ENCODE results near the gene UGT1A9.
"Not testable (repeated sequence)": the region's sequence is repeated elsewhere in the genome, so short reads cannot be mapped to it uniquely, and the experiment has no call there.

The UGT1A9 gene

GRCh38 chr2:233680361-233681045 lies 8.8 kb downstream of the UGT1A9 start:
- no peak for DNase-seq (ENCODE audit: low read depth)

DNA sequence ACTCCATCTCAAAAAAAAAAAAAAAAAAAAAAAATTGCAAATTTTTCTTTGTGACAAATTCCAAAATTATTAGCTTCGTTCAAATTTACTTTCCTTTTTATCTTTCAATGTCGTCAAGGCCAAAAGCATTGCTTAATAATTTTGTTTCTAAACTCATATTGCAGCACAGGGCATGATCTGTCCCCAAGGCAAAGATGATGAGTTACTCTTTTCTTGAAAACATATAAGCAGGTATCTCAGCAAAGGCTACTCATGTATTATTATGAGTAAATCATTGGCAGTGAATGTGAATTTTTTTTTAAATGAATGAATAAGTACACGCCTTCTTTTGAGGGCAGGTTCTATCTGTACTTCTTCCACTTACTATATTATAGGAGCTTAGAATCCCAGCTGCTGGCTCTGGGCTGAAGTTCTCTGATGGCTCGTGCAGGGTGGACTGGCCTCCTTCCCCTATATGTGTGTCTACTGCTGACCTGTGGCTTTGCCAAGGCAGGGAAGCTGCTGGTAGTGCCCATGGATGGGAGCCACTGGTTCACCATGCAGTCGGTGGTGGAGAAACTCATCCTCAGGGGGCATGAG lies 9.9 kb downstream of the UGT1A9 start, which contains the start of gene UGT1A7:
Gene UGT1A7, plus strand, starts transcription at position 381 of the 579 bp plus-strand sequence. Its CDS starts 37 bp downstream, at position 418.
- no peak for DNase-seq (ENCODE audit: low read depth)

- no peak for DNase-seq (ENCODE audit: low read depth)
Observed at GRCh38 chr2:233684640-233685039, 12.9 kb downstream of the UGT1A9 start.

DNA sequence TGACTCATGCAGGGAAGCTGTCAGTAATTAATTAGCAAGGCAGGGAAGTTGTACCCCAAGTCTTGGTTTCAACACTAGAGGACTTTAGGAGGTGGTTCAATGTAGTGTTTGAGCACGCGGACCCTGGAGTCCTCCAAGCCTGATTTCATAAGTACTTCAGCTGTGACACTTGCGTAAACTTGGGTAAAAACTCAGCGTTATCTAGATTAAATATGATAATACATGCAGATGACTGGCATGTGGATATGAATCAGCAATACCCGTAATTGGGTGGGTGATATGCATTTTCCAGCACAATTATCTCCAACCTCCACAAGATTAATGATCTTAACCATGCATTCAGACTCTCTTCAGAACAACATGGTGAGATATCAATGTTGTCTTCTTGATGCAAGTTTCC lies 15.2 kb downstream of the UGT1A9 start:
- DNase-seq (ENCODE audit: low read depth) = no peak

- DNase-seq (ENCODE audit: low read depth) = no peak
Observed at GRCh38 chr2:233688341-233688740, 16.6 kb downstream of the UGT1A9 start.

- DNase-seq (ENCODE audit: low read depth) = no peak
Observed at GRCh38 chr2:233689031-233689430, 17.3 kb downstream of the UGT1A9 start.

DNA sequence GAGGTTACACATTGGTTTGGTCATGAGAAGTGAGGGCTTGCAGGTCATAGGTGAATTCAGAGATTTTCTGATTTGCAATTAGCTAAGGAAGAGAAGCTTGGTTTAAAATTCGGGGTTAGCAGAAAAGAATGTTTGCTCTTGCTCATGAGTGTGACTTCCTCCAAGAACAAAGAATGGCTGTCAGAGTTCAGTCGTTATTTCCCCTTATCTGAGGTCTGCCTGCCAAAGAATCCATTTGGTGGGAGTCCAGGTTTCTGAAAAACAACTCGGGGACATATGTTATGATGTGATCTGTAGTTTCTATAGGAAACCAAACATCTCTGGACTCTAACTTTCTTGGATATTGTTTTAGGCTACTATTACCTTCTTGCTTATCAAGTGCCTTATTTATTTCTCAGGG lies 17.8 kb downstream of the UGT1A9 start:
- DNase-seq (ENCODE audit: low read depth) = no peak

DNA sequence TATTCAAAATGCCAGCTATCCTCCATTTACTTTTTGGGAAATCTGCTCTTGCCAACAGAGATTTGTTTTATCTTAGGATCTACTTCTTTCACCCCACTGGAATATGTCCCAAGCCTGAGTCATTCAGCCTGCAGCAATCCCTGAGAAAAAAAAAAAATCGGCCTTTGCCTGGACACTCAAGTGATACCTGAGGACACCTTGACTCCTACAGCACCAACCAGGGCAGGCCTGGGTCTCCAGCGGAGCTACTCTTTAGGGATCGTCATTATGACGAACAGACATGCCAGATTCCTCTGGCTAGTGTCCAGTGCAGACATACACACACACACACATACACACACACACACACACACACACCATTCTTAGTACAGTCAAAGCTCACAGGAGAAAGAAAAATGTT lies 18.7 kb downstream of the UGT1A9 start:
- DNase-seq (ENCODE audit: low read depth) = no peak

GRCh38 chr2:233691443-233692433 lies 20.0 kb downstream of the UGT1A9 start:
- no peak for DNase-seq (ENCODE audit: low read depth)

GRCh38 chr2:233692648-233693047 lies 20.9 kb downstream of the UGT1A9 start, which contains the start of gene UGT1A6:
UGT1A6 (plus strand) TSS chr2:233692890; CDS start chr2:233693005, 115 bp downstream.
- no peak for DNase-seq (ENCODE audit: low read depth)

DNA sequence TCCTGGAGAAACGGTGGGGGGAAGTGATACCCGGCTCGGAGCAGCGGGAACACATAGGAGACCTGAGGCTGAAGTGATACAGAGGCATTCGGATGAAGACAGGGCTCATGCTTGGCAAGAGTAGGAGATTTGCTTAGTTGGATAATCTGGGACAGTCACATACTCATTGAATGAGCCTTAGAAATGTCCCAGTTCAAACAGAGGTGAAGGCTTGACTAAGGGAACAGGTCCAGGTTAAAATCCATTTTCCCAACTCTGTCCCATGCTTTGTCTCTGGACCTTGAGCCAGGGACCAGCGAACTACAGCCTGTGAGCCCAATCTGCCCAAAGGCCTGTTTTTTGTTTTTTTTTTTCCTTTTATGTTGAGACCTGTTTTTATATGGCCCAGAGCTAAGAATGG lies 22.3 kb downstream of the UGT1A9 start:
- DNase-seq (ENCODE audit: low read depth) = no peak

DNA sequence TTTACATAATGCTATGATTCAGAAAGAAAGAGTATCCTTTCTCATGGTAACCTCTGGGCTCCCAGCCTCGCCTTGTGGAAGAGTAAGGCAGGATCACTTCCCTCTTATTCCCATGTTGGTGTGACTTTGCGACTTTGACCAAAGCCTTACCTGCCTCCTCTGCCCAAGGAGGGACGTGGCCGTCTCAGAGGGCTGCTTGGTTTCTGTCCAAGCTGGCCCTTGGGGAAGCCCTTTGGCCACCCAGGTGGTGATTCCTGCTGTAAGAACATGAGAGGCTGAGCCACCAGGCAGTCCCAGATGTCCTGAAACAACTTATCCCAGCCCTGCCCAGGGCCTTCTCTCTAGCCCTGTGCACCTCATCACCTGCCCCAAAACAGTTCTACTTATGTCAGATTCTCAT lies 27.0 kb downstream of the UGT1A9 start:
- DNase-seq (ENCODE audit: low read depth) = no peak

DNA sequence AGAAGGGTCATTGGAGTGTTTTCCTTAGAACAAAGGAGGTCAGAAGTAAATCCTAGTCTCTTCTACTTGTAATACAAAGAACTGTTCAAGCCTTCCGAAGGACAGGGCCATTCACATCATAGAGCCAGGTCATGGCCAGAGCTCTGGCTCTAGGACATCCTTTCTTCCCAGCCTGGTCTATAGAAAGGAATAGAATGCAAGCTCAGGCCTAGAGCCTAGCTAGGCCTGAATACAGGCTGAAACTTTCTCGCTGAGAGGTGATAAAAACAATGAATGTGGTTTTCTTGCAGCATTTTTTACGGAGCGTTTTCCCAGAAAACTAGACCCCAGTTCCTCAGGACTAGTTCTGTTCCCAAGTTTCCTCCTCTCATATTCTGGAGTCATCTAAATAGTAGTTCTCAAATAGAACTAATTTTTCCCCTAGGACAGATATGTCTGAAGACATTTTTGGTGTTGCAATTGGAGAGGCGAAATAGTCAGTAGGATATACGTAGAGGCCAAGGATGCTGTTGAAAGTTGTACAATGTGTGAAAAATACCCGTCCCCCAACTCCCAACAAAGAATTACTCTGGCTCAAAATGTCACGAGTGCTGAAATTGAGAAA lies 27.8 kb downstream of the UGT1A9 start:
- DNase-seq (ENCODE audit: low read depth) = no peak

DNA sequence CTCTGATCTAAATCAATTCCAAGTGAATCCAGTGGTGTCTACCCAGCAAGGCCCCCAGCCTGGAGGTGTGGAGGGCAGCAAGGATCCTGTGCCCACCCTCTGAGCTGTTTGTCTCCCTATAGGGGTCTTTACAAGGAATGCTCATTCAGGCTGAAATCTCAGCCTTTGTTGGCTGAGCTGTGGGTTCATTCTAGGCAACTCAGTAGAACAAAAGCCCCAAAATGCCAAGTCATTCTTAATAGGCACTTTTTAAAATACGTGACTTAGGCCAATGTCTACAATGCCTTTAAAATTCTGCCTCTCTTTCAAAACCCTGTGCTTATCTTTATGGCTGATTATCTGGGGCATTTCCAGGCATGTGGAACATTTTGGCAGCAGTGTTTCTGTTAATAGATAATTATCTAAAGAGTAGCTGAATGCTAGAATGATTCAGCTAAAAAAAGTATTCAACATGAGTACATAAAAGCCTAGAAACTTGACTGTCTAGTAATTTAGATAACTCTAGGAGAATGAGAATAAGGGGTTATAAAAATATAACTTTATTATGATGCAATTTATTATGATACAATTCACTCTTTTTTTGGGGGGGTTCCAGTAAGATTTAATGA lies 28.4 kb downstream of the UGT1A9 start:
- no peak for DNase-seq (ENCODE audit: low read depth)

DNA sequence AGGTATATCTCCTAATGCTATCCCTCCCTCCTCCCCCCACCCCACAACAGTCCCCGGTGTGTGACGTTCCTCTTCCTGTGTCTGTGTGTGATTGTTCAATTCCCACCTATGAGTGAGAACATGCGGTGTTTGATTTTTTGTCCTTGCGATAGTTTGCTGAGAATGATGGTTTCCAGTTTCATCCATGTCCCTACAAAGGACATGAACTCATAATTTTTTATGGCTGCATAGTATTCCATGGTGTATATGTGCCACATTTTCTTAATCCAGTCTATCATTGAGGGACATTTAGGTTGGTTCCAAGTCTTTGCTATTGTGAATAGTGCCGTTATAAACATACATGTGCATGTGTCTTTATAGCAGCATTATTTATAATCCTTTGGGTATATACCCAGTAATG lies 29.1 kb downstream of the UGT1A9 start:
- not testable (repeated sequence) for DNase-seq (ENCODE audit: low read depth)

GRCh38 chr2:233702238-233702637 lies 30.5 kb downstream of the UGT1A9 start:
- no peak for DNase-seq (ENCODE audit: low read depth)

DNA sequence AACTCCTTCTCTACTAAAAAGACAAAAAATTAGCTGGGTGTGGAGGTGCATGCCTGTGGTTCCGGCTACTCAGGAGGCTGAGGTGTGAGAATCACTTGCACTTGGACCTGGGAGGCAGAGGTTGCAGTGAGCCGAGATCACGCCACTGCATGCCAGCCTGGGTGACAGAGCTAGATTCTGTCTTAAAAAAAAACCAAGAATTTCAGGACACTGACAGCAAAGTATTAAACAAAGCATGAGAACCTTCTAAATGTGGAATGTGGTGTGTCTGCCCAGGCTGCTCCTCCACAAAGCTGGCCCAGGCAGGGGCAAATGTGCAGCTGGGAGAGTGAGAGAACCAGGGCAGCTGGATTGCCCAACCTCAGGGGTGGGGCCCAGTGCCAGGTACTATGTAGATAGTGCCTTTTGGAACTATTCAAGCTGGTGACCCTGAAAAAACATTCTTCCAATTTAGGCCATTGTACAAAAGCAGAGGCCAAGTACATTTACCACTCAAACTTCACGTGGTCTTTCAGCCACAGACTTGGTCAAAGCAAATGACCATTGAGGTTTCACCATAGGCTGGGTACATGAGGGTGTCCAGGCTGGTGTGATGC lies 34.3 kb downstream of the UGT1A9 start:
- DNase-seq (ENCODE audit: low read depth) = no peak

DNA sequence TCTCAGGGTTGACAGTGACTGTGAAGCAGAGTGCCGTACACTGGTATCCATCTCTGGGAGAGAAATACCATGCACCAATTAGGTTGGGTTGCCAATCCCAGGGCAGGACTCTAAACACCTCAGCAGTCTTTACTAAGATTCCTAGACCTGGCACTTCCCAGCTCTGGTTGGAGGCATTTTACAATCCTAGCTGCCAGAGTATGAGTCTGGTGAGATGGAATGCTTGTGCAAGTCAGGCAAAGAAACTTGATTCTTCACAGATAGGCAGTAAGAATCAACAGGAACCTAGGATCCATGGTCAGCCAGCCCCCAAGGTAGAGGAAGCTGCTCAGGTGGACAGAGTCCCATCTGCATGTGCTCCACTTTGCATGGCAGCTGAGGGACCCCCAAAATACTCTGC lies 35.0 kb downstream of the UGT1A9 start:
- no peak for DNase-seq (ENCODE audit: low read depth)

DNA sequence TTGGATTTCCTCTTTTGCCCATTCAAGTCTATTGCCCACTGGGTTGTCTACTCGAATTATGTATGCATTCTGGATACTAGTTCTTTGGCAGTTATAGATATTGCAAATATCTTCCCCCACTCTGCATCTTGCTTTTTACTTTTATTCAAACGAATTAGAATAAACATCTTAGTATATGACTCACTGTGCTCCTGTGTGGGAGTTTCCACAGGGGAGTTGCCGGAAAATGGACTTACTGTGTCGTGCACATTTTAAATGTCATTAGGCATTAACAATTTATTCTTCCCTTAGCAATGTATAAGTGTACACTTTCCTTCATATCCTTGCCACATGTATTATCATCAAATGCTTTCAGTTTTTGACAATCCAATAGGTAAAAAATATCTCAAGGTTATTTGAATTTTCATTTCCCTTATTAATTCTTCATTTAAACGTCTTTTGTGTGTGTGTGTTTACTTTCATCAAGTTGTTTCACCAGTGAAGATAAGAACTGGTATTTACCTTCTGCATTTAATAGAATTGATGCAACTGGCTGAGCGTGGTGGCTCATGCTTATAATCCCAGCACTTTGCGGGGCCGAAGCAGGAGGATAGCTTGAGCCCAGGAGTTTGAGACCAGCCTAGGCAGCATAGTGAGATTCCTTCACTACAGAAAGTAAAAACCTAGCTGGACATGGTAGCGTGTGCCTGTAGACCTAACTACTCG lies 36.4 kb downstream of the UGT1A9 start:
- no peak for DNase-seq (ENCODE audit: low read depth)

DNA sequence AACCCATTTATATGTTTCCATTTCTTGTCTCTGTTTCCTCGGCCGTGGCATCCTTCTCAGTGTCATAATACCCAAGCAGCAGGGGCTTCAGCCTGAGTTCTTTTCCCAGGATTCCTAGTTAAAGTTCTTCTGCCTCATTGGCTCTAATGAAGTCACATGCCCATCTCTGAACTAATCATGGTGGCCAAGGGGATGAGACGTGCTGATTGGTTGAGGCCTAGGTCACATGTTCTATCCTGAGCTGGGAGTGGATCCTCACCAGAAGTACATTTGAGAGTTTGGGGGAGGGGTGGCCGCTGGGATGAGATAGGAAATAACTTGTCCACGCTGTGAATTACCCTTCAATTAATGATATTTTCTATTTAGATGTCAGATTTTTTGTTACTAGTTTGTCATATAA lies 37.2 kb downstream of the UGT1A9 start:
- DNase-seq (ENCODE audit: low read depth) = no peak

Data from activated T-cell treated with anti-CD3 and anti-CD28 coated beads for 24 hours (primary cell).